ENCODE data around the gene RAB6A.

GRCh38 chr11:73640592-73640991 is 120.3 kb downstream of the RAB6A start:
- no peak for TF ChIP-seq CTCF (IDR thresholded peaks at IDR 0.05)
- TF ChIP-seq JUN (IDR thresholded peaks at IDR 0.05): no peak
- TF ChIP-seq REST (IDR thresholded peaks at IDR 0.05): no peak
- no peak for TF ChIP-seq CHD2 (IDR thresholded peaks at IDR 0.05; ENCODE audit: low read length, partially characterized antibody)
- TF ChIP-seq HMGXB4 (CRISPR knock-in tag; IDR thresholded peaks at IDR 0.05; ENCODE audit: borderline replicate concordance): no peak
- no peak for TF ChIP-seq POLR2A (IDR thresholded peaks at IDR 0.05; ENCODE audit: low read length)
- no peak for TF ChIP-seq EP300 (IDR thresholded peaks at IDR 0.05)
- TF ChIP-seq ZNF302 (CRISPR knock-in tag; IDR thresholded peaks at IDR 0.05): no peak
- no peak for TF ChIP-seq BHLHE40 (IDR thresholded peaks at IDR 0.05; ENCODE audit: low read depth, low read length)
- TF ChIP-seq SREBF2 (IDR thresholded peaks at IDR 0.05): no peak
- no peak for TF ChIP-seq MYC (IDR thresholded peaks at IDR 0.05; ENCODE audit: borderline replicate concordance, low read length)
